Suprapubic skin (tissue), 4 donors: ENCODE results near the gene VPS50. TPM values are rescaled to one million over a fixed set of nuclear protein-coding genes. Genes with fewer than 3 reads are reported as not detected.
"Not testable (repeated sequence)": the region's sequence is repeated elsewhere in the genome, so short reads cannot be mapped to it uniquely, and the experiment has no call there.

Experiments used
- DNase-seq, 2 donors: peaks; one replicate each; pipeline ENCODE4 v3.0.0-alpha.2; 2019; ENCODE audit warnings: low spot score in 2 of 2
- H3K27ac ChIP-seq: fragments of 200-600 bp; sonication (generic); one replicate; pipeline ENCODE4 v1.5.1; 2019
- H3K27me3 ChIP-seq: fragments of 200-600 bp; sonication (generic); one replicate; pipeline ENCODE4 v1.5.1; 2019
- H3K36me3 ChIP-seq: fragments of 200-600 bp; sonication (generic); one replicate; pipeline ENCODE4 v1.5.1; 2019
- H3K4me1 ChIP-seq: fragments of 200-600 bp; sonication (generic); one replicate; pipeline ENCODE4 v1.5.1; 2019
- H3K4me3 ChIP-seq: fragments of 200-600 bp; sonication (generic); one replicate; pipeline ENCODE4 v1.5.1; 2019; ENCODE audit warnings: mild to moderate bottlenecking
- H3K9me3 ChIP-seq: fragments of 200-600 bp; sonication (generic); one replicate; pipeline ENCODE4 v1.5.1; 2019
- EP300 ChIP-seq: sonication (generic); formaldehyde crosslinking; IDR thresholded peaks from one replicate; pipeline ENCODE4 v1.6.1; 2017; ENCODE audit warnings: antibody characterized with exemption
- POLR2A ChIP-seq, 2 donors: fragments of 450-650 bp; IDR thresholded peaks; one replicate each; pipeline ENCODE4 v1.6.1; 2017; ENCODE audit warnings: antibody characterized with exemption in 2 of 2, mild to moderate bottlenecking in 2 of 2, moderate library complexity in 2 of 2
- POLR2AphosphoS5 ChIP-seq, 3 donors: sonication (generic); formaldehyde crosslinking; IDR thresholded peaks; one replicate each; pipeline ENCODE4 v1.6.1; 2017; ENCODE audit warnings: antibody characterized with exemption in 3 of 3
- WGBS: methylation state at CpG from one replicate; pipeline ENCODE4 v1.1.5; 2018; 5-methylcytosine and 5-hydroxymethylcytosine counted together
- total RNA-seq, 4 donors: library from RNA; depleted of rRNA; stranded (reverse); fragments of >200 nt; gene quantifications; one replicate each; pipeline ENCODE4 v1.1.0, GENCODE V29; 2016
- TF ChIP-seq, protein P1 (sequence below), 2 donors: fragments of 200-600 bp in 1 of 2; fragments of 450-650 bp in 1 of 2; sonication (generic) in 1 of 2; IDR thresholded peaks; one replicate each; pipeline ENCODE4 v1.5.1; 2016 to 2019; ENCODE audit warnings: antibody characterized with exemption in 2 of 2, mild to moderate bottlenecking in 1 of 2, moderate library complexity in 1 of 2

The VPS50 gene
- total RNA-seq, 4 donors from 2014 or later, result 12.5 to 57.6 (median 19.4) TPM

DNA sequence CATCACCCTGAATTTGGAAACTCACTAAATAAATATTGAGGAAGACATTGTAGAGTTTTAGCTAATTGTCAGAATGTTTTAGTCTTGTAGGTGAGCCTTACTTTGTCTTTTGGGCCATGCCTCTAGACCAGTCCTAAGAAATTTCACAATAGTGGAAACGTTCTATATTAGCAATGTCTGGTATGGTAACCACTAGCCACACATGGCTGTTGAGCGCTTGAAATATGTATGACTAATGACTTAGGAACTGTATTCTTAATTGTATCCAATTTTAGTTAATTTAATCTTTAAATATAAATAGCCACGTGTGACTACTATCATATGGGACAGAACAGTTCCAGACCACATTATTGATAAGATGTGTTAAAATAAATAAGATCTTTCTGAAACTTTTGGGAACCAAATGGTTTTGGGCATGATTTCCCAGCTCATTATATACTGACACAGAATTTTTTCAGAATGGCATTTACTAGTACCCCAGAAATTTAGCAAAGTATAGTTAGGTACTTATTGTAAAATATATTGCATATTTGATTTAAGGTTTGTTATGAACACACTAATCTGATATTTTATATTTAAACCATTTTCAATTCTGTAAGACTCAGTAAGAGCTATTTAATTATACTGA is 95.0 kb downstream of the VPS50 start:
- TF ChIP-seq, protein P1, sequence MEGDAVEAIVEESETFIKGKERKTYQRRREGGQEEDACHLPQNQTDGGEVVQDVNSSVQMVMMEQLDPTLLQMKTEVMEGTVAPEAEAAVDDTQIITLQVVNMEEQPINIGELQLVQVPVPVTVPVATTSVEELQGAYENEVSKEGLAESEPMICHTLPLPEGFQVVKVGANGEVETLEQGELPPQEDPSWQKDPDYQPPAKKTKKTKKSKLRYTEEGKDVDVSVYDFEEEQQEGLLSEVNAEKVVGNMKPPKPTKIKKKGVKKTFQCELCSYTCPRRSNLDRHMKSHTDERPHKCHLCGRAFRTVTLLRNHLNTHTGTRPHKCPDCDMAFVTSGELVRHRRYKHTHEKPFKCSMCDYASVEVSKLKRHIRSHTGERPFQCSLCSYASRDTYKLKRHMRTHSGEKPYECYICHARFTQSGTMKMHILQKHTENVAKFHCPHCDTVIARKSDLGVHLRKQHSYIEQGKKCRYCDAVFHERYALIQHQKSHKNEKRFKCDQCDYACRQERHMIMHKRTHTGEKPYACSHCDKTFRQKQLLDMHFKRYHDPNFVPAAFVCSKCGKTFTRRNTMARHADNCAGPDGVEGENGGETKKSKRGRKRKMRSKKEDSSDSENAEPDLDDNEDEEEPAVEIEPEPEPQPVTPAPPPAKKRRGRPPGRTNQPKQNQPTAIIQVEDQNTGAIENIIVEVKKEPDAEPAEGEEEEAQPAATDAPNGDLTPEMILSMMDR (IDR thresholded peaks at IDR 0.05), result no peak
- TF ChIP-seq POLR2A (IDR thresholded peaks at IDR 0.05) (no peak), POLR2AphosphoS5 (IDR thresholded peaks at IDR 0.05) (no peak), EP300 (no peak)
- no peak overlapping the region for H3K4me3 ChIP-seq
- no peaks in the 10 kb centered on the region for H3K9me3 ChIP-seq
- no peaks in the 10 kb centered on the region for H3K36me3 ChIP-seq
- no peak overlapping the region for H3K27ac ChIP-seq
- DNase-seq, result no peak
- H3K27me3 ChIP-seq, result no peaks in the 10 kb centered on the region
- 64% methylated on average over 3 of the region's 3 CpGs for WGBS
- no peaks in the 10 kb centered on the region for H3K4me1 ChIP-seq

DNA sequence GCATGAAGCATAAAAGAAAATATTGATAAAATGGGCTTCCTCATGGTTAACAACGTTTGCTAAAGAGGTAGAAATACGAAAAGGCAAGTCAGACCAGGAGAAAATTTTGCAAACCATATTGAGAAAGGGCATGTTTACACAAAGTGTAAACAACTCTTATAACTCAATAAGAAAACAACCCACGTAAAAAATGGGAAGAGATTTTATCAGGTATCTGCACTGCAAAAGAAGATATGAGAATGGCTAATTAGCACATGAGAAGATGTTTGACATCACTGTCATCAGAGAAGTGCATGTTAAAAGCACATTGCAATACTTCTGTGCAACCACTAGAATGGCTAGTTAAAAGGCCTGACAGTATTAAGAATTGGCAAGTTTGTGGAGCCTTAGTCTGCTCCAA is 99.5 kb downstream of the VPS50 start:
- DNase-seq, result no peak
- Histone ChIP-seq H3K4me3 (no peak overlapping the region), H3K27ac (no peak overlapping the region), H3K27me3 (no peaks in the 10 kb centered on the region), H3K9me3 (no peaks in the 10 kb centered on the region), H3K4me1 (no peaks in the 10 kb centered on the region), H3K36me3 (peaks cover 10% of the 10 kb centered on the region)
- TF ChIP-seq POLR2A (IDR thresholded peaks at IDR 0.05) (no peak), POLR2AphosphoS5 (IDR thresholded peaks at IDR 0.05) (no peak), EP300 (no peak)
- TF ChIP-seq, protein P1 (IDR thresholded peaks at IDR 0.05), result no peak
- WGBS, result 71% methylated on average over 3 of the region's 3 CpGs

DNA sequence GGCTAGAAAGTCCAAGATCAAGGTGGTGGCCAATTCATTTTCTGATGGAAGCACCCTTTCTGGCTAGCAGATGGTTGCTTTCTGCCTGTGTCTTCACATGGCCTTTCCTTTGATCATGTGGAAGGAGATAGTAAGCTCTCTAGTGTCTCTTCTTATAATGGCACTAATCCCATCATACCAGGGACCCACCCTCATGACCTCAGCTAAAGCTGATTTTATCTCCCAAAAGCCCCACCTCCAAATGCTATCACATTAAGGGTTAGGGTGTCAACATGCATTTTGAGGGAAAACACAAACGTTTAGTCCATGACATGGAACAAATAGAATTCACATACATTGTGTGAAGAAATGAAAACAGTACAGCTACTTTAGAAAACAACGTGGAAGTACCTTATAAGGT is 100.0 kb downstream of the VPS50 start:
- Histone ChIP-seq H3K27ac (no peak overlapping the region), H3K36me3 (peaks cover 10% of the 10 kb centered on the region), H3K27me3 (no peaks in the 10 kb centered on the region), H3K9me3 (no peaks in the 10 kb centered on the region), H3K4me3 (no peak overlapping the region), H3K4me1 (no peaks in the 10 kb centered on the region)
- TF ChIP-seq EP300, result no peak
- TF ChIP-seq POLR2A (IDR thresholded peaks at IDR 0.05), result no peak
- TF ChIP-seq, protein P1 (IDR thresholded peaks at IDR 0.05), result no peak
- no peak for TF ChIP-seq POLR2AphosphoS5 (IDR thresholded peaks at IDR 0.05)
- DNase-seq, result no peak
- WGBS, result 92% methylated on average over 2 of the region's 2 CpGs

DNA sequence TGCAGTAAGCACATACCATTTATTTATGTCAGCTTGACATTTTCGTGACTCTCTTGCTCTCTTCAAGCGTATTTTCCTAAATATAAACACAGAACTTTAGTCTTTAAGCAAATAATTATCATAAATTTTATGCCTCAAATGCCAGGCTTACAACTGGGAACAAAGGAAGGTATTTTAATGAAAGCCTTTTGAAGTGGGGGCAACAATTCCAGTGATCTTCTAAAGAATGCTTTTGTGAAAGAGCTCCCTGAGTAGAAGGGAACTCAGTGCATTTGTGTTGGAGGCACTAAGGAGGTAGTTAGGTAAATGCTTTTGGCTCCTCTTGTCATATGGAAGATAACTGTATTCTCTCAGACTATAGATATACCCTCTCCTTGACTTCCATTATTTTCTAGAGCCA is 104.9 kb downstream of the VPS50 start:
- 82% methylated on average over 2 of the region's 2 CpGs for WGBS
- Histone ChIP-seq H3K9me3 (no peaks in the 10 kb centered on the region), H3K4me1 (no peaks in the 10 kb centered on the region), H3K36me3 (peaks cover 43% of the 10 kb centered on the region), H3K4me3 (no peak overlapping the region), H3K27me3 (no peaks in the 10 kb centered on the region), H3K27ac (no peak overlapping the region)
- no peak for DNase-seq
- TF ChIP-seq, protein P1 (IDR thresholded peaks at IDR 0.05), result no peak
- TF ChIP-seq EP300 (no peak), POLR2A (IDR thresholded peaks at IDR 0.05) (no peak), POLR2AphosphoS5 (IDR thresholded peaks at IDR 0.05) (no peak)

DNA sequence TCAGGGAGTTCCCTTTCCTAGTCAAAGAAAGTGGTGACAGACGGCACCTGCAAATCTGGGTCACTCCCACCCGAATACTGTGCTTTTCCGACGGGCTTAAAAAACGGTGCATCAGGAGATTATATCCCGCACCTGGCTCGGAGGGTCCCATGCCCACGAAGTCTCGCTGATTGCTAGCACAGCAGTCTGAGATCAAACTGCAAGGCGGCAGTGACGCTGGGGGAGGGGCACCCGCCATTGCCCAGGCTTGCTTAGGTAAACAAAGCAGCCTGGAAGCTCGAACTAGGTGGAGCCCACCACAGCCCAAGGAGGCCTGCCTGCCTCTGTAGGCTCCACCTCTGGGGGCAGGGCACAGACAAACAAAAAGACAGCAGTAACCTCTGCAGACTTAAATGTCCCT is 110.0 kb downstream of the VPS50 start:
- H3K27ac ChIP-seq, H3K9me3 ChIP-seq, DNase-seq, H3K4me3 ChIP-seq, H3K4me1 ChIP-seq, H3K27me3 ChIP-seq: not testable (repeated sequence)
- 93% methylated on average over 12 of the region's 13 CpGs for WGBS
- H3K36me3 ChIP-seq, result peaks cover 38% of the 10 kb centered on the region

DNA sequence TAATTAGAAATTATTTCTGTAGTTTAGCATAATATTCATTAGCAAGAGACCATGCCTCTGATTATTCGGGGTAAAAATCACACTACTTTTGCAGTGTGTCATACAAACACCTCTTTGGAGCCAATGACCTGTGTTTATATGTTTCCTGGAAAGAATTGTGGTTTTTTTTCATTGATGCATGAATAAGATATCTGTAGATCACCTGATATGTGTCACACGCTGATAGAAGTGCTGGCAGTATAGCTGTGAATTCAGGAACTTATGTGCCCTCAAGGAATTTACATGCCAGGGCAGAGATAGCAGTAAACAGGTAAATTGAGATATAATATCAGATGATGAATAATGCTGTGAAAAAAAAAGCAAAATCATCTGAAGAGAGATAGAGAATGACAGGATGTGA is 118.2 kb downstream of the VPS50 start:
- WGBS, result 63% methylated on average over 2 of the region's 2 CpGs

More for the DNA sequence above, 118.2 kb downstream of the VPS50 start:
- no peaks in the 10 kb centered on the region for H3K9me3 ChIP-seq
- H3K4me3 ChIP-seq, result no peak overlapping the region
- H3K4me1 ChIP-seq, result no peaks in the 10 kb centered on the region
- TF ChIP-seq POLR2AphosphoS5 (IDR thresholded peaks at IDR 0.05) (no peak), EP300 (no peak)
- H3K27ac ChIP-seq, result no peak overlapping the region
- no peak for DNase-seq
- H3K27me3 ChIP-seq, result no peaks in the 10 kb centered on the region
- no peaks in the 10 kb centered on the region for H3K36me3 ChIP-seq
